ENCODE results near the gene USP21. TPM values are rescaled to one million over a fixed set of nuclear protein-coding genes. Genes with fewer than 3 reads are reported as not detected.

USP21 gene
- 4.2 and 4.7 TPM in 2 replicates for total RNA-seq (ENCODE audit: low replicate concordance)

GRCh38 chr1:161159087-161159912 lies at the start of gene USP21:
TSS of gene USP21 (plus strand) at chr1:161159500. CDS start at chr1:161160641, 1,141 bp downstream.

GRCh38 chr1:161117759-161118581 lies 41.3 kb upstream of the USP21 start, which contains the start of the genes NIT1 and PFDN2:
TSS of gene NIT1 (plus strand) at chr1:161118105. CDS start at chr1:161118177, 72 bp downstream.
TSS of gene PFDN2 (minus strand) at chr1:161118037. CDS start at chr1:161118026, 11 bp downstream.

GRCh38 chr1:161132410-161133219 lies 26.7 kb upstream of the USP21 start, which contains the start of gene DEDD:
TSS of gene DEDD (minus strand) at chr1:161132667. CDS start at chr1:161124462, 8,205 bp downstream.

GRCh38 chr1:161153682-161154337 lies 5.5 kb upstream of the USP21 start, which contains the start of gene UFC1:
TSS of gene UFC1 (plus strand) at chr1:161153978. CDS start at chr1:161153998, 20 bp downstream.

GRCh38 chr1:161165742-161166668 lies 6.7 kb downstream of the USP21 start, which contains the start of gene PPOX:
TSS of gene PPOX (plus strand) at chr1:161166426. CDS start at chr1:161166848, 422 bp downstream.

GRCh38 chr1:161177112-161177935 lies 18.0 kb downstream of the USP21 start, which contains the start of gene B4GALT3:
TSS of gene B4GALT3 (minus strand) at chr1:161177507. CDS start at chr1:161176060, 1,447 bp downstream.

GRCh38 chr1:161198897-161199431 lies 39.7 kb downstream of the USP21 start, which contains the start of gene ADAMTS4:
TSS of gene ADAMTS4 (minus strand) at chr1:161199054. CDS start at chr1:161198627, 427 bp downstream.

GRCh38 chr1:161201836-161202712 lies 42.8 kb downstream of the USP21 start, which contains the start of gene NDUFS2:
TSS of gene NDUFS2 (plus strand) at chr1:161202367. CDS start at chr1:161202386, 19 bp downstream.

GRCh38 chr1:161215076-161215475 lies 55.8 kb downstream of the USP21 start, which contains the start of gene FCER1G:
TSS of gene FCER1G (plus strand) at chr1:161215295. CDS start at chr1:161215322, 27 bp downstream.

Other genes with a start within 250 kb of the USP21 start
- 0.82 and 1.5 TPM in 2 replicates for gene ITLN2, start 204.7 kb upstream of the USP21 start, total RNA-seq (ENCODE audit: low replicate concordance)
- 20.8 and 24.5 TPM in 2 replicates for gene F11R, start 138.3 kb upstream of the USP21 start, total RNA-seq (ENCODE audit: low replicate concordance)
- gene TSTD1, start 120.5 kb upstream of the USP21 start, total RNA-seq (ENCODE audit: low replicate concordance) = 1.5 and 15.6 TPM in 2 replicates
- gene USF1, start 113.5 kb upstream of the USP21 start, total RNA-seq (ENCODE audit: low replicate concordance) = 83.1 and 162 TPM in 2 replicates
- under 0.01 TPM in 1 of 2 replicates, not detected in the other for gene ARHGAP30, start 89.6 kb upstream of the USP21 start, total RNA-seq (ENCODE audit: low replicate concordance)
- gene NECTIN4, start 69.9 kb upstream of the USP21 start, total RNA-seq (ENCODE audit: low replicate concordance) = 0.35 and 2.3 TPM in 2 replicates
- gene KLHDC9, start 61.1 kb upstream of the USP21 start, total RNA-seq (ENCODE audit: low replicate concordance) = 0.23 and 1.5 TPM in 2 replicates
- gene PFDN2, start 41.5 kb upstream of the USP21 start, total RNA-seq (ENCODE audit: low replicate concordance) = 71.7 and 95.0 TPM in 2 replicates
- 14.2 and 15.7 TPM in 2 replicates for gene NIT1, start 41.4 kb upstream of the USP21 start, total RNA-seq (ENCODE audit: low replicate concordance)
- gene DEDD, start 26.8 kb upstream of the USP21 start, total RNA-seq (ENCODE audit: low replicate concordance) = 25.9 and 37.3 TPM in 2 replicates
- 127 and 180 TPM in 2 replicates for gene UFC1, start 5.5 kb upstream of the USP21 start, total RNA-seq (ENCODE audit: low replicate concordance)
- gene PPOX, start 6.9 kb downstream of the USP21 start, total RNA-seq (ENCODE audit: low replicate concordance) = 8.9 and 11.0 TPM in 2 replicates
- gene B4GALT3, start 18.0 kb downstream of the USP21 start, total RNA-seq (ENCODE audit: low replicate concordance) = 9.4 and 18.3 TPM in 2 replicates
- gene ADAMTS4, start 39.6 kb downstream of the USP21 start, total RNA-seq (ENCODE audit: low replicate concordance) = 2.1 and 4.9 TPM in 2 replicates
- 127 and 177 TPM in 2 replicates for gene NDUFS2, start 42.9 kb downstream of the USP21 start, total RNA-seq (ENCODE audit: low replicate concordance)
- 0.23 TPM in 1 of 2 replicates, not detected in the other for gene FCER1G, start 55.8 kb downstream of the USP21 start, total RNA-seq (ENCODE audit: low replicate concordance)
- gene APOA2, start 64.1 kb downstream of the USP21 start, total RNA-seq (ENCODE audit: low replicate concordance) = not detected in 2 replicates
- 8.7 and 11.7 TPM in 2 replicates for gene TOMM40L, start 66.6 kb downstream of the USP21 start, total RNA-seq (ENCODE audit: low replicate concordance)
- not detected in 2 replicates for gene NR1I3, start 78.7 kb downstream of the USP21 start, total RNA-seq (ENCODE audit: low replicate concordance)
- gene PCP4L1, start 99.2 kb downstream of the USP21 start, total RNA-seq (ENCODE audit: low replicate concordance) = not detected in 2 replicates
- 0.53 and 1.1 TPM in 2 replicates for gene MPZ, start 150.5 kb downstream of the USP21 start, total RNA-seq (ENCODE audit: low replicate concordance)
- 11.1 and 32.2 TPM in 2 replicates for gene SDHC, start 154.9 kb downstream of the USP21 start, total RNA-seq (ENCODE audit: low replicate concordance)
- not detected in 2 replicates for gene CFAP126, start 208.4 kb downstream of the USP21 start, total RNA-seq (ENCODE audit: low replicate concordance)